Right hindlimb (tissue), 1 donor: ENCODE results near the gene CASP4.
A peak's percentile ranks its signal among the peaks of the same experiment; 100 is the strongest.
"Not testable (repeated sequence)": the region's sequence is repeated elsewhere in the genome, so short reads cannot be mapped to it uniquely, and the experiment has no call there.

Source experiments
- DNase-seq: peaks from one replicate; pipeline ENCODE4 v3.0.0-alpha.2; 2018

CASP4 gene

GRCh38 chr11:104946907-104947306, 21.5 kb downstream of the CASP4 start:
- no peak for DNase-seq

- no peak for DNase-seq
Observed at GRCh38 chr11:104944076-104944475, 24.3 kb downstream of the CASP4 start.

GRCh38 chr11:104943561-104943960, 24.8 kb downstream of the CASP4 start:
- no peak for DNase-seq

- no peak for DNase-seq
Observed at GRCh38 chr11:104934594-104934993, 33.8 kb downstream of the CASP4 start.

GRCh38 chr11:104934073-104934472, 34.3 kb downstream of the CASP4 start:
- not testable (repeated sequence) for DNase-seq

- no peak for DNase-seq
Observed at GRCh38 chr11:104928811-104929210, 39.6 kb downstream of the CASP4 start.

GRCh38 chr11:104926771-104927611, 41.4 kb downstream of the CASP4 start:
- peak; percentile 21 for DNase-seq

- no peak for DNase-seq
Observed at GRCh38 chr11:104925850-104926249, 42.5 kb downstream of the CASP4 start.

GRCh38 chr11:104918113-104918824, 50.1 kb downstream of the CASP4 start:
- peak; percentile 21 for DNase-seq

- DNase-seq: no peak
Observed at GRCh38 chr11:104917271-104918112, 50.9 kb downstream of the CASP4 start.

GRCh38 chr11:104916442-104916841, 51.9 kb downstream of the CASP4 start:
- DNase-seq: no peak

- DNase-seq: no peak
Observed at GRCh38 chr11:104912102-104912501, 56.3 kb downstream of the CASP4 start.

GRCh38 chr11:104908186-104908531, 60.2 kb downstream of the CASP4 start:
- no peak for DNase-seq

GRCh38 chr11:104907521-104908185, 60.7 kb downstream of the CASP4 start:
- no peak for DNase-seq

GRCh38 chr11:104905271-104905670, 63.1 kb downstream of the CASP4 start:
- no peak for DNase-seq

- no peak for DNase-seq
Observed at GRCh38 chr11:104899226-104899625, 69.1 kb downstream of the CASP4 start.

- DNase-seq: no peak
Observed at GRCh38 chr11:104898685-104899013, 69.7 kb downstream of the CASP4 start.

GRCh38 chr11:104897891-104898684, 70.3 kb downstream of the CASP4 start, which contains the start of gene CASP12:
Gene CASP12 (minus strand): TSS chr11:104898460.
- no peak for DNase-seq

- peak; percentile 47 for DNase-seq
Observed at GRCh38 chr11:104895634-104896033, 72.7 kb downstream of the CASP4 start.

GRCh38 chr11:104893876-104894275, 74.5 kb downstream of the CASP4 start:
- DNase-seq: no peak
